ENCODE measurements around the gene INPP5K.
"Not testable (repeated sequence)": the region's sequence is repeated elsewhere in the genome, so short reads cannot be mapped to it uniquely, and the experiment has no call there.

Gene INPP5K

GRCh38 chr17:1551741-1552140 lies 35.3 kb upstream of the INPP5K start:
- DNase-seq (ENCODE audit: extremely low spot score, insufficient read length, low read depth) (no peak), FAIRE-seq (no peak)

GRCh38 chr17:1548032-1548431 lies 31.6 kb upstream of the INPP5K start:
- FAIRE-seq (no peak), DNase-seq (ENCODE audit: extremely low spot score, insufficient read length, low read depth) (no peak)

- DNase-seq (ENCODE audit: extremely low spot score, insufficient read length, low read depth) (no peak), FAIRE-seq (no peak)
Observed at GRCh38 chr17:1546292-1546922, 30.0 kb upstream of the INPP5K start.

GRCh38 chr17:1545618-1546017 lies 29.2 kb upstream of the INPP5K start:
- FAIRE-seq (no peak), DNase-seq (ENCODE audit: extremely low spot score, insufficient read length, low read depth) (no peak)

- no peak for DNase-seq (ENCODE audit: extremely low spot score, insufficient read length, low read depth)
- no peak for FAIRE-seq
Observed at GRCh38 chr17:1542316-1542715, 25.9 kb upstream of the INPP5K start.

- DNase-seq (ENCODE audit: extremely low spot score, insufficient read length, low read depth): no peak
- no peak for FAIRE-seq
Observed at GRCh38 chr17:1541367-1541904, 25.0 kb upstream of the INPP5K start.

GRCh38 chr17:1539811-1540210 lies 23.4 kb upstream of the INPP5K start:
- no peak for FAIRE-seq

GRCh38 chr17:1535737-1536136 lies 19.3 kb upstream of the INPP5K start:
- DNase-seq (ENCODE audit: extremely low spot score, insufficient read length, low read depth) (no peak), FAIRE-seq (no peak)

More at GRCh38 chr17:1539811-1540210, 23.4 kb upstream of the INPP5K start:
- no peak for DNase-seq (ENCODE audit: extremely low spot score, insufficient read length, low read depth)

- FAIRE-seq (no peak), DNase-seq (ENCODE audit: extremely low spot score, insufficient read length, low read depth) (no peak)
Observed at GRCh38 chr17:1533661-1534325, 17.4 kb upstream of the INPP5K start.

- DNase-seq (ENCODE audit: extremely low spot score, insufficient read length, low read depth) (no peak), FAIRE-seq (peak; percentile 12)
Observed at GRCh38 chr17:1532836-1533602, 16.6 kb upstream of the INPP5K start.

- DNase-seq (ENCODE audit: extremely low spot score, insufficient read length, low read depth): no peak
- FAIRE-seq: no peak
Observed at GRCh38 chr17:1529863-1530262, 13.5 kb upstream of the INPP5K start.

- not testable (repeated sequence) for FAIRE-seq; DNase-seq (ENCODE audit: extremely low spot score, insufficient read length, low read depth)
Observed at GRCh38 chr17:1526876-1527275, 10.5 kb upstream of the INPP5K start.

GRCh38 chr17:1522626-1523025 lies 6.2 kb upstream of the INPP5K start:
- no peak for FAIRE-seq
- DNase-seq (ENCODE audit: extremely low spot score, insufficient read length, low read depth): no peak

GRCh38 chr17:1521086-1521640 lies 4.8 kb upstream of the INPP5K start:
- DNase-seq (ENCODE audit: extremely low spot score, insufficient read length, low read depth) (no peak), FAIRE-seq (no peak)

- no peak for DNase-seq (ENCODE audit: extremely low spot score, insufficient read length, low read depth)
- FAIRE-seq: no peak
Observed at GRCh38 chr17:1519678-1520077, 3.3 kb upstream of the INPP5K start.

GRCh38 chr17:1518410-1518809 lies 2.0 kb upstream of the INPP5K start:
- DNase-seq (ENCODE audit: extremely low spot score, insufficient read length, low read depth): no peak
- no peak for FAIRE-seq

- peak; percentile 64 for DNase-seq (ENCODE audit: extremely low spot score, insufficient read length, low read depth)
- FAIRE-seq: peak; percentile 97
Observed at GRCh38 chr17:1515640-1516387, 598 bp downstream of the INPP5K start.

GRCh38 chr17:1512351-1512750 lies 4.1 kb downstream of the INPP5K start:
- DNase-seq (ENCODE audit: extremely low spot score, insufficient read length, low read depth) (no peak), FAIRE-seq (no peak)

GRCh38 chr17:1511756-1512321 lies 4.6 kb downstream of the INPP5K start:
- no peak for FAIRE-seq

GRCh38 chr17:1511290-1511689 lies 5.1 kb downstream of the INPP5K start:
- FAIRE-seq (no peak), DNase-seq (ENCODE audit: extremely low spot score, insufficient read length, low read depth) (no peak)

More at GRCh38 chr17:1511756-1512321, 4.6 kb downstream of the INPP5K start:
- no peak for DNase-seq (ENCODE audit: extremely low spot score, insufficient read length, low read depth)

All from GM18507 (cell line).